Measurements from ENCODE around the gene ZBTB7B.
A peak's percentile ranks its signal among the peaks of the same experiment; 100 is the strongest.

The ZBTB7B gene

DNA sequence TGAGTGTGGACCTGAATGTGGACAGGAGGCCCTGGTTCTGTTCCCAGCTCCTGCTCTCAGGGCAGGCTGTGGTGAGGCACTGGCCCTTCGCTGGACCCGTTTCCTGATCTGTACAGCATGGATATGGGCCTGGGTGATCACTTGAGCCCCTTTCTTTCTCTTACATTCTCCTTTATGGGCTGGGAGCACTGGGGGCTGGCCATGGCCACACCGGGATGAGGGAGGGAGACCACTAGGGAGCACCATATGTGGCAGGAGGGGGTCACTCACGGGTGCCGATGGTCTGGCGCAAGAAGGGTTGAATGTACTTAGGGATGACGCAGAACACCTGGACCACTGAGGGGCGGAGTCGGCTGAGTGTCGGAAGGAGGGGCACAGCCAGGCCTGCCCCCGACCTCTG lies 28.3 kb downstream of the ZBTB7B start:
- no peak overlapping the region for H3K9ac ChIP-seq (ENCODE audit: low read depth, low read length, poor library complexity)
- H3K14ac ChIP-seq (ENCODE audit: low read length), result peak overlapping the region; percentile 17
- H2BK120ac ChIP-seq (ENCODE audit: low read depth, low read length), result no peak overlapping the region

DNA sequence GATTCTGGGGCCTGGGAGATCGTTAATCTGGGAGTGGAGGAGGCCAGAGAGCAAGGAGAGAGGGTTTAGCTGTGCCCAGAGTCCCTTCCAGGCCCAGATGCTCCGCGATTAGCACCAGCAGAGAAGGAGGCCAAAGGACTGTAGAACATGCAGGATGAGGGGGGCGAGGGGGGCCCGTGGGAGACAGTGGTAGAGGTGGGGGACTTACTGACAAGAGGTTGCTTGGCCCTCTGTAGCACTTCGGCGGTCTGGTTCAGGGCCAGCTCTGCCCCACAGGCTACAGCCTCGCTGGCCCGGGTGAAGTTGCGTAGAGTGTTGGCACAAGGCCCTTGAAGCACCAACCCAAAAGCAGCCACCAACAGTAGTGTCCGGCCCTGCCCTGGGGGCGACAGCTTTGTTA lies 30.3 kb downstream of the ZBTB7B start:
- H3K27ac ChIP-seq (replicated peaks; ENCODE audit: low read length), result no peak overlapping the region

More for the DNA sequence above, 28.3 kb downstream of the ZBTB7B start:
- H3K9me3 ChIP-seq (replicated peaks in 1 of 2; ENCODE audit: control insufficient read depth in 2 of 2, insufficient read depth in 1 of 2, low read depth in 1 of 2, low read length in 2 of 2), result no peaks in the 10 kb centered on the region
- H3K36me3 ChIP-seq (replicated peaks in 1 of 2; ENCODE audit: control insufficient read depth in 2 of 2, insufficient read depth in 2 of 2, low read length in 2 of 2), result no peaks in the 10 kb centered on the region
- H3K27me3 ChIP-seq (ENCODE audit: control insufficient read depth in 3 of 3, insufficient read depth in 3 of 3, low read depth in 1 of 3, low read length in 3 of 3), result no peaks in the 10 kb centered on the region
- no CpG with 5 or more reads among the region's 11 CpGs for WGBS, 2 donors (ENCODE audit: extremely low coverage in 2 of 2, insufficient read length in 2 of 2, insufficient replicate concordance in 1 of 2)
- peak overlapping the region; percentile 70 for H2AK5ac ChIP-seq (ENCODE audit: low read depth, low read length)
- no peak overlapping the region for H2BK12ac ChIP-seq (ENCODE audit: low read length)
- no peak overlapping the region for H2BK5ac ChIP-seq (ENCODE audit: low read length)
- H3K4ac ChIP-seq (ENCODE audit: low read length), result no peak overlapping the region
- H3K4me1 ChIP-seq (ENCODE audit: control insufficient read depth in 2 of 2, insufficient read depth in 1 of 2, low read depth in 1 of 2, low read length in 2 of 2), result no peaks in the 10 kb centered on the region
- no peak overlapping the region for H3K4me3 ChIP-seq (ENCODE audit: low read length in 2 of 2)
- no peak overlapping the region for H3K18ac ChIP-seq (ENCODE audit: low read length)
- H2AFZ ChIP-seq (ENCODE audit: low read length), result no peak overlapping the region
- peak overlapping the region; percentile 89 for H2BK15ac ChIP-seq (ENCODE audit: low read length)
- H3K79me1 ChIP-seq (ENCODE audit: low read depth, low read length), result no peaks in the 10 kb centered on the region
- H4K91ac ChIP-seq (ENCODE audit: low read depth, low read length, poor library complexity), result no peak overlapping the region
- no peak overlapping the region for H3K23ac ChIP-seq (ENCODE audit: low read depth, low read length, poor library complexity)
- H4K8ac ChIP-seq (ENCODE audit: low read depth, low read length), result peak overlapping the region; percentile 43
- DNase-seq (ENCODE audit: low spot score), result no peak
- H3K27ac ChIP-seq (replicated peaks; ENCODE audit: low read length), result no peak overlapping the region
- no peak overlapping the region for H3K4me2 ChIP-seq (ENCODE audit: insufficient read depth, low read length, poor library complexity, severe bottlenecking)

DNA sequence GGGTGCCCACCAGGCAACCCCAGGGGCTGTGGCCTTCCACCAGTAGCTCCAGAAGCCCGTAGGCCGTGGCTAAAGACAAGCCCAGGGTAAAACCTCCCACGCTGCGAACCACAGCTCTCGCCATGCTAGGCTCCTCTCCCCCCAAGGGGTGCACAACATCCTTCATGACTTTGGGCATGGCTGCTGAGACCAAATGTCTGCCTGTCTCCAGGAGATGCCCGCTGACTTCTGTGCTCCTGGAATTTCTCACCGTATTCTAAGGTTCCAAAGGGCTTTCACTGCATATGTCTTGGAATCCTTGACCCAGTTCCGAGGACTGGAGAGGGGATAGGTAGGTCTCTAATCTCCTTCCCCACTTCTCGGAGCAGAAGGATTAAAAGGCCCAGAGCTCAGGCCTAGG lies 30.9 kb downstream of the ZBTB7B start, which contains the start of the genes DCST1 and DCST2:
DCST1 (plus strand) TSS at position 301 of the 400 bp plus-strand sequence. CDS start 213 bp downstream, outside the sequence.
DCST2 (minus strand) TSS at position 258 of the 400 bp plus-strand sequence; CDS start at position 178, 80 bp downstream.
- no peaks in the 10 kb centered on the region for H3K27me3 ChIP-seq (ENCODE audit: control insufficient read depth in 3 of 3, insufficient read depth in 3 of 3, low read depth in 1 of 3, low read length in 3 of 3)
- no peaks in the 10 kb centered on the region for H3K79me1 ChIP-seq (ENCODE audit: low read depth, low read length)
- H4K8ac ChIP-seq (ENCODE audit: low read depth, low read length), result no peak within 1 kb of the TSS
- no peak within 1 kb of the TSS for H3K23ac ChIP-seq (ENCODE audit: low read depth, low read length, poor library complexity)
- no peak for DNase-seq (ENCODE audit: low spot score)
- peak within 1 kb of the TSS; percentile 79 for H2AK5ac ChIP-seq (ENCODE audit: low read depth, low read length)
- H2AFZ ChIP-seq (ENCODE audit: low read length), result no peak within 1 kb of the TSS
- peak within 1 kb of the TSS; percentile 54 for H3K18ac ChIP-seq (ENCODE audit: low read length)
- no peak within 1 kb of the TSS for H3K9ac ChIP-seq (ENCODE audit: low read depth, low read length, poor library complexity)
- peaks cover 2 to 7% of the 10 kb centered on the region in 2 donors for H3K4me1 ChIP-seq (ENCODE audit: control insufficient read depth in 2 of 2, insufficient read depth in 1 of 2, low read depth in 1 of 2, low read length in 2 of 2)
- H2BK120ac ChIP-seq (ENCODE audit: low read depth, low read length), result no peak within 1 kb of the TSS
- H4K91ac ChIP-seq (ENCODE audit: low read depth, low read length, poor library complexity), result no peak within 1 kb of the TSS
- WGBS, 2 donors (ENCODE audit: extremely low coverage in 2 of 2, insufficient read length in 2 of 2, insufficient replicate concordance in 1 of 2), result no CpG with 5 or more reads among the region's 9 CpGs
- H3K27ac ChIP-seq (replicated peaks; ENCODE audit: low read length), result no peak within 1 kb of the TSS
- H2BK5ac ChIP-seq (ENCODE audit: low read length), result no peak within 1 kb of the TSS
- peak within 1 kb of the TSS; percentile 56 for H2BK15ac ChIP-seq (ENCODE audit: low read length)
- H2BK12ac ChIP-seq (ENCODE audit: low read length), result no peak within 1 kb of the TSS
- H3K4ac ChIP-seq (ENCODE audit: low read length), result no peak within 1 kb of the TSS
- no peaks in the 10 kb centered on the region for H3K9me3 ChIP-seq (replicated peaks in 1 of 2; ENCODE audit: control insufficient read depth in 2 of 2, insufficient read depth in 1 of 2, low read depth in 1 of 2, low read length in 2 of 2)
- H3K4me2 ChIP-seq (ENCODE audit: insufficient read depth, low read length, poor library complexity, severe bottlenecking), result no peak within 1 kb of the TSS
- H3K36me3 ChIP-seq (replicated peaks in 1 of 2; ENCODE audit: control insufficient read depth in 2 of 2, insufficient read depth in 2 of 2, low read length in 2 of 2), result no peaks in the 10 kb centered on the region
- no peak within 1 kb of the TSS for H3K14ac ChIP-seq (ENCODE audit: low read length)
- no peak within 1 kb of the TSS for H3K4me3 ChIP-seq (ENCODE audit: low read length in 2 of 2)

More for the DNA sequence above, 30.3 kb downstream of the ZBTB7B start:
- H3K14ac ChIP-seq (ENCODE audit: low read length), result no peak overlapping the region
- no peak overlapping the region for H3K4ac ChIP-seq (ENCODE audit: low read length)
- H2BK5ac ChIP-seq (ENCODE audit: low read length), result no peak overlapping the region
- no peak overlapping the region for H4K91ac ChIP-seq (ENCODE audit: low read depth, low read length, poor library complexity)
- no CpG with 5 or more reads among the region's 12 CpGs for WGBS, 2 donors (ENCODE audit: extremely low coverage in 2 of 2, insufficient read length in 2 of 2, insufficient replicate concordance in 1 of 2)
- no peak overlapping the region for H2AK5ac ChIP-seq (ENCODE audit: low read depth, low read length)
- no peak overlapping the region for H2BK15ac ChIP-seq (ENCODE audit: low read length)
- no peak overlapping the region for H2AFZ ChIP-seq (ENCODE audit: low read length)
- no peak overlapping the region for H2BK12ac ChIP-seq (ENCODE audit: low read length)
- H3K27me3 ChIP-seq (ENCODE audit: control insufficient read depth in 3 of 3, insufficient read depth in 3 of 3, low read depth in 1 of 3, low read length in 3 of 3), result no peaks in the 10 kb centered on the region
- H3K4me1 ChIP-seq (ENCODE audit: control insufficient read depth in 2 of 2, insufficient read depth in 1 of 2, low read depth in 1 of 2, low read length in 2 of 2), result peaks cover 2 to 5% of the 10 kb centered on the region in 2 donors
- no peak overlapping the region for H3K23ac ChIP-seq (ENCODE audit: low read depth, low read length, poor library complexity)
- no peak for DNase-seq (ENCODE audit: low spot score)
- H3K18ac ChIP-seq (ENCODE audit: low read length), result no peak overlapping the region
- H3K79me1 ChIP-seq (ENCODE audit: low read depth, low read length), result no peaks in the 10 kb centered on the region
- no peak overlapping the region for H3K4me3 ChIP-seq (ENCODE audit: low read length in 2 of 2)
- H2BK120ac ChIP-seq (ENCODE audit: low read depth, low read length), result no peak overlapping the region
- H3K9ac ChIP-seq (ENCODE audit: low read depth, low read length, poor library complexity), result no peak overlapping the region
- H4K8ac ChIP-seq (ENCODE audit: low read depth, low read length), result no peak overlapping the region
- no peaks in the 10 kb centered on the region for H3K9me3 ChIP-seq (replicated peaks in 1 of 2; ENCODE audit: control insufficient read depth in 2 of 2, insufficient read depth in 1 of 2, low read depth in 1 of 2, low read length in 2 of 2)
- H3K36me3 ChIP-seq (replicated peaks in 1 of 2; ENCODE audit: control insufficient read depth in 2 of 2, insufficient read depth in 2 of 2, low read length in 2 of 2), result no peaks in the 10 kb centered on the region
- no peak overlapping the region for H3K4me2 ChIP-seq (ENCODE audit: insufficient read depth, low read length, poor library complexity, severe bottlenecking)

DNA sequence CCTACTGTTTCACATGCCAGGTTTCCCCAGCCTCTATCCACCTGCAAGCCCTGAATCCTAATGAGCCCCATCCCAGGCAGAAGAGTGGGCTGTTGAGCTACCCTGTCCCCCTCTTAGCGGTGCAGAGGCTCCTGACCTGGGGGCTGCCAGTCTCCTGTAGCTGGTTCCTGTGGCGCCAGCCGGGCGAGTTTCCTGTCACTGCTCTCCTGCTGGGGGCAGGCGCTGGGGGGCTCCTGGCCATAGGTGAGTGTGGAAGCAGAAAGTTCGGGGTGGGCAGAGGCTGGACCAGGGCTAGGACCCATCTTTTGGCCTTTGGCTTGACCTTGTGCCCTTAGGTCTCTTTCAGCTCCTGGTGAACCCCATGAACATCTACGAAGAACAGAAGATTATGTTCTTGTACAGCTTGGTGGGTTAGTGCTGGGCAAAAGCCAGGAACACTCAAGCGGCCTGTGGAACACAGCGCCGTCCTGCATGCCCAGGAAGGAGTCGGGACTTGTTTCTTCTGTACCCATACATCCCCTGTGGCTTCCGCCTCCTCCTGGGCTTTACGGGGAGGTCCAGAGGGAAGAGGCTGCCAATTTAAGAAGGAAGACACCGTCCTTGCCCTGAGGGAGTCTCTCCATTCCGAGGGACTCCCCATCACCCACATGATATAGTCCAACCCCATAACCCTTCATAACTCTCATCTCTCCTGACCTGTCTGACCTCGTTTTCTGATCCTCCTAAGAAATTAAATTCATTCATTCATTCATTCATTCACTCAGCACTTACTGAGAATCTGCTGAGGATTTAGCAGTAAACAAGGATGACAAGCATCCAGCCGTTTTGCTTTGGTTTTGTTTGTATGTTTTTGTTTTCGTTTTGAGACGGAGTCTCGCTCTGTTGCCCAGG lies 32.0 kb downstream of the ZBTB7B start:
- Histone ChIP-seq H3K4me3 (ENCODE audit: low read length in 2 of 2) (no peak overlapping the region), H4K91ac (ENCODE audit: low read depth, low read length, poor library complexity) (no peak overlapping the region), H3K9ac (ENCODE audit: low read depth, low read length, poor library complexity) (no peak overlapping the region), H3K4me2 (ENCODE audit: insufficient read depth, low read length, poor library complexity, severe bottlenecking) (no peak overlapping the region), H3K27ac (replicated peaks; ENCODE audit: low read length) (no peak overlapping the region), H3K18ac (ENCODE audit: low read length) (peak overlapping the region; percentile 54), H2BK5ac (ENCODE audit: low read length) (no peak overlapping the region), H3K27me3 (ENCODE audit: control insufficient read depth in 3 of 3, insufficient read depth in 3 of 3, low read depth in 1 of 3, low read length in 3 of 3) (no peaks in the 10 kb centered on the region), H3K4ac (ENCODE audit: low read length) (no peak overlapping the region), H2AK5ac (ENCODE audit: low read depth, low read length) (peak overlapping the region; percentile 79), H3K79me1 (ENCODE audit: low read depth, low read length) (no peaks in the 10 kb centered on the region), H2BK15ac (ENCODE audit: low read length) (peak overlapping the region; percentile 56), H2AFZ (ENCODE audit: low read length) (no peak overlapping the region), H2BK120ac (ENCODE audit: low read depth, low read length) (no peak overlapping the region), H3K23ac (ENCODE audit: low read depth, low read length, poor library complexity) (no peak overlapping the region), H2BK12ac (ENCODE audit: low read length) (no peak overlapping the region), H3K4me1 (ENCODE audit: control insufficient read depth in 2 of 2, insufficient read depth in 1 of 2, low read depth in 1 of 2, low read length in 2 of 2) (peaks cover 2 to 9% of the 10 kb centered on the region in 2 donors), H3K14ac (ENCODE audit: low read length) (no peak overlapping the region), H3K9me3 (replicated peaks in 1 of 2; ENCODE audit: control insufficient read depth in 2 of 2, insufficient read depth in 1 of 2, low read depth in 1 of 2, low read length in 2 of 2) (no peaks in the 10 kb centered on the region), H3K36me3 (replicated peaks in 1 of 2; ENCODE audit: control insufficient read depth in 2 of 2, insufficient read depth in 2 of 2, low read length in 2 of 2) (no peaks in the 10 kb centered on the region), H4K8ac (ENCODE audit: low read depth, low read length) (no peak overlapping the region)
- DNase-seq (ENCODE audit: low spot score), result no peak
- no CpG with 5 or more reads among the region's 20 CpGs for WGBS, 2 donors (ENCODE audit: extremely low coverage in 2 of 2, insufficient read length in 2 of 2, insufficient replicate concordance in 1 of 2)

Measured in neuronal stem cell (in vitro differentiated cells).